NB4 (cell line): ENCODE results near the gene RNF217.

Experiments used
- CTCF ChIP-seq: IDR thresholded peaks from one replicate; pipeline ENCODE4 v1.5.1; 2012; ENCODE audit warnings: low read depth, low read length
- POLR2A ChIP-seq: IDR thresholded peaks from 2 replicates; pipeline ENCODE4 v1.6.1; 2011; ENCODE audit warnings: mild to moderate bottlenecking; ENCODE audit not compliant: insufficient read length; ENCODE audit errors: extremely low read depth

- no peak for TF ChIP-seq CTCF
- TF ChIP-seq POLR2A = no peak
Measured at GRCh38 chr6:124917769-124918168, 44.5 kb upstream of the RNF217 start.
